Esophagus (tissue), 2 donors: ENCODE data around the gene HSFX2. TPM values are rescaled to one million over a fixed set of nuclear protein-coding genes. Genes with fewer than 3 reads are reported as not detected.
"Not testable (repeated sequence)": the region's sequence is repeated elsewhere in the genome, so short reads cannot be mapped to it uniquely, and the experiment has no call there.

Experiments
- H3K27ac ChIP-seq, 2 donors: one replicate each; pipeline ENCODE4 v1.5.1; 2013; ENCODE audit warnings: low read depth in 2 of 2, mild to moderate bottlenecking in 2 of 2, inconsistent platforms in 1 of 2, low read length in 1 of 2, moderate library complexity in 1 of 2
- H3K27me3 ChIP-seq, 2 donors: one replicate each; pipeline ENCODE4 v1.6.1; 2013; ENCODE audit warnings: low read length in 2 of 2, control low read depth in 1 of 2, mild to moderate bottlenecking in 1 of 2; ENCODE audit not compliant: insufficient read depth in 2 of 2, control insufficient read depth in 1 of 2
- H3K36me3 ChIP-seq, 2 donors: one replicate each; pipeline ENCODE4 v1.6.1; 2013; ENCODE audit warnings: low read length in 1 of 2; ENCODE audit not compliant: control insufficient read depth in 2 of 2, insufficient read depth in 2 of 2
- H3K4me1 ChIP-seq, 2 donors: one replicate each; pipeline ENCODE4 v1.6.1; 2013; ENCODE audit warnings: low read length in 1 of 2; ENCODE audit not compliant: control insufficient read depth in 2 of 2, insufficient read depth in 2 of 2
- H3K4me3 ChIP-seq, 2 donors: one replicate each; pipeline ENCODE4 v1.5.1; 2013; ENCODE audit warnings: low read length in 2 of 2, mild to moderate bottlenecking in 2 of 2, low read depth in 1 of 2, moderate library complexity in 1 of 2
- H3K9me3 ChIP-seq, 2 donors: one replicate each; pipeline ENCODE4 v1.6.1; 2013; ENCODE audit warnings: mild to moderate bottlenecking in 2 of 2, low read depth in 1 of 2, low read length in 1 of 2, moderate library complexity in 1 of 2; ENCODE audit not compliant: control insufficient read depth in 2 of 2, insufficient read depth in 1 of 2
- WGBS, 2 donors: extraction: QIAGEN DNeasy Blood & Tissue Kit; methylation state at CpG; one replicate each; pipeline ENCODE4 v1.1.7; 2013; 5-methylcytosine and 5-hydroxymethylcytosine counted together
- polyA plus RNA-seq, 2 donors: library from polyadenylated mRNA; stranded (reverse); fragments of 200-250 nt; gene quantifications; one replicate each; pipeline ENCODE4 v1.2.3, GENCODE V29; 2013
- donor health status: healthy with polysubstance abuse.
- donor health status: Bipolar disorder and iron deficiency.

The HSFX2 gene
- polyA plus RNA-seq, 2 donors = 0.21 to 0.26 TPM

DNA sequence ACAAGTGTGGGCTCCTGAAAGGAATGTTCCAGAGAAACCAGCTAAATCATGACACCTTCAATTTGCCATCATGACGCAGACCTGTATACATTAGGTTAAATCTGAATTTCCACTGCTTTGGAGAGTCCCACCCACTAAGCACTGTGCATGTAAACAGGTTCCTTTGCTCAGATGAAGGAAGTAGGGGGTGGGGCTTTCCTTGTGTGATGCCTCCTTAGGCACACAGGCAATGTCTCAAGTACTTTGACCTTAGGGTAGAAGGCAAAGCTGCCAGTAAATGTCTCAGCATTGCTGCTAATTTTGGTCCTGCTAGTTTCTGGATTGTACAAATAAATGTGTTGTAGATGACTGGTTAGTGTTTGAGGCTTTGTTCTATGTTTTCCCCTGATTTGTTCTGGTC is 48.2 kb downstream of the HSFX2 start:
- not testable (repeated sequence) for H3K4me1 ChIP-seq, H3K4me3 ChIP-seq, H3K9me3 ChIP-seq, H3K36me3 ChIP-seq, H3K27ac ChIP-seq, H3K27me3 ChIP-seq
- 65 to 79% methylated on average over 1 of the region's 1 CpG for WGBS, 2 donors

- 79 to 85% methylated on average over 11 to 22 of the region's 29 CpGs for WGBS, 2 donors
- H3K27me3 ChIP-seq, H3K27ac ChIP-seq, H3K36me3 ChIP-seq, H3K4me1 ChIP-seq, H3K9me3 ChIP-seq, H3K4me3 ChIP-seq: not testable (repeated sequence)
These were observed 49.3 kb downstream of the HSFX2 start for GRCh38 chrX:149545545-149546543.

Other genes with a start within 250 kb of the HSFX2 start
- 10 to 100 TPM; 20.9 to 21.4 TPM for gene IDS, start 90.0 kb downstream of the HSFX2 start, polyA plus RNA-seq
- gene EOLA1, start 54.3 kb downstream of the HSFX2 start, polyA plus RNA-seq = 10 to 100 TPM; 11.1 to 13.0 TPM
- gene HSFX3, start 45.4 kb downstream of the HSFX2 start, polyA plus RNA-seq = not detected
- not detected for gene MAGEA9B, start 7.9 kb downstream of the HSFX2 start, polyA plus RNA-seq
- 10 to 100 TPM; 10.9 to 11.1 TPM for gene TMEM185A, start 36.5 kb upstream of the HSFX2 start, polyA plus RNA-seq
- under 1 TPM; 0.04 to 0.18 TPM for gene MAGEA11, start 116.7 kb upstream of the HSFX2 start, polyA plus RNA-seq
- gene HSFX1, start 178.8 kb upstream of the HSFX2 start, polyA plus RNA-seq = 1 to 10 TPM in 1 of 2 donors, under 1 TPM in 1; 0.51 to 1.4 TPM
- not detected for gene MAGEA9, start 186.6 kb upstream of the HSFX2 start, polyA plus RNA-seq